SU-DHL-6 (cell line): ENCODE measurements around the gene SH3BP5L.
"Not testable (repeated sequence)": the region's sequence is repeated elsewhere in the genome, so short reads cannot be mapped to it uniquely, and the experiment has no call there.

Source experiments
- H2AFZ ChIP-seq: fragments of 200-600 bp; sonication (generic); 2 replicates; pipeline ENCODE4 v1.6.1; 2014; ENCODE audit warnings: low read depth, mild to moderate bottlenecking, moderate library complexity, mixed read lengths, antibody characterized with exemption, low read length; ENCODE audit not compliant: severe bottlenecking
- H3F3A ChIP-seq: fragments of 200-600 bp; shearing (Covaris generic); 2 replicates; pipeline ENCODE4 v1.6.0; 2016; ENCODE audit warnings: antibody characterized with exemption, mild to moderate bottlenecking; ENCODE audit not compliant: insufficient read depth
- H3K27ac ChIP-seq: fragments of 200-600 bp; sonication (generic); 2 replicates; pipeline ENCODE4 v1.5.1; 2016; ENCODE audit warnings: low read depth, mild to moderate bottlenecking, low read length, moderate library complexity, mixed read lengths
- H3K27me3 ChIP-seq: fragments of 200-600 bp; sonication (generic), shearing (Covaris generic); 2 replicates; pipeline ENCODE4 v1.6.0; 2014; ENCODE audit warnings: mild to moderate bottlenecking, low read length
- H3K36me3 ChIP-seq: fragments of 200-600 bp; sonication (generic); 2 replicates; pipeline ENCODE4 v1.6.1; 2014; ENCODE audit warnings: mild to moderate bottlenecking, low read length, mixed read lengths
- H3K4me2 ChIP-seq: fragments of 300-600, 200-600 bp; shearing (Covaris generic), sonication (generic); 2 replicates; pipeline ENCODE4 v1.6.0; 2014; ENCODE audit warnings: low read length, low read depth, mild to moderate bottlenecking; ENCODE audit not compliant: poor library complexity, severe bottlenecking
- H3K4me3 ChIP-seq: fragments of 200-600 bp; sonication (generic); 2 replicates; pipeline ENCODE4 v1.5.1; 2014; ENCODE audit warnings: antibody characterized with exemption, low read length, mild to moderate bottlenecking, mixed read lengths; ENCODE audit not compliant: insufficient read depth, poor library complexity, severe bottlenecking
- H3K79me2 ChIP-seq: fragments of 200-600 bp; sonication (generic); 2 replicates; pipeline ENCODE4 v1.6.1; 2014; ENCODE audit warnings: mild to moderate bottlenecking, low read length, moderate library complexity; ENCODE audit not compliant: insufficient read depth
- H3K9ac ChIP-seq: fragments of 200-600 bp; sonication (generic); 2 replicates; pipeline ENCODE4 v1.7.0; 2014; ENCODE audit warnings: mild to moderate bottlenecking, low read length
- H3K9me2 ChIP-seq: fragments of 200-600 bp; sonication (generic); replicated peaks from 2 replicates; pipeline ENCODE4 v1.6.1; 2014; ENCODE audit warnings: low read length; ENCODE audit not compliant: insufficient read depth
- H3K9me3 ChIP-seq: fragments of 200-600 bp; sonication (generic); 2 replicates; pipeline ENCODE4 v1.6.1; 2014; ENCODE audit warnings: low read length, mixed read lengths; ENCODE audit not compliant: insufficient read depth
- H4K20me1 ChIP-seq: fragments of 200-600 bp; sonication (generic); 2 replicates; pipeline ENCODE4 v1.6.1; 2014; ENCODE audit warnings: low read depth, mild to moderate bottlenecking, antibody characterized with exemption, low read length, moderate library complexity, mixed read lengths
- CTCF ChIP-seq: fragments of 200-600 bp; sonication (generic); IDR thresholded peaks from one replicate; pipeline ENCODE4 v1.5.1; 2017; ENCODE audit warnings: antibody characterized with exemption, mild to moderate bottlenecking, low read length, moderate library complexity; ENCODE audit not compliant: insufficient read depth, poor library complexity, severe bottlenecking
- EZH2phosphoT487 ChIP-seq: fragments of 200-600 bp; sonication (generic), shearing (Covaris generic); conservative IDR thresholded peaks from 2 replicates; pipeline ENCODE4 v1.6.1; 2018; ENCODE audit warnings: mild to moderate bottlenecking, antibody characterized with exemption, low read length, moderate library complexity, mixed read lengths

The SH3BP5L gene

DNA sequence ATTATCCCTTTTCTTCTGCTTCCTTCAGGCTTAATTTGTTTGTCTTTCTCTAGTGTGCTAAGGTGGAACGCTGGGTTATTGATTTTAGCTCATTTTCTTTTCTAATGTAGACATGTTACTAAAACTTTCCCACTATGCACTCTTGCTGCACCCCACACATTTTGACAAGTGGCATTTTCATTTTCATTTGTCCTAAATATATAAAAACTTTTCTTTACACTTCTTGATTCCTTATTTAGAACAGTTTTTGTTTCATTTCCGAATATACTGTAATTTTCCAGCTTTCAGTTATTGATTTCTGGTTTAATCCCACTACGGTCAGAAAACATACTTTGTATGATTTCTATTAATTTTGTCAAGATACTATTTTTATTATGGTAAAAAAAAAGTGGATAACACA is 25.3 kb downstream of the SH3BP5L start:
- Histone ChIP-seq H3K9me3 (no peaks in the 10 kb centered on the region), H3K9ac (no peak overlapping the region), H3K79me2 (no peaks in the 10 kb centered on the region), H3F3A (no peaks in the 10 kb centered on the region), H2AFZ (no peak overlapping the region), H3K9me2 (no peaks in the 10 kb centered on the region), H4K20me1 (no peaks in the 10 kb centered on the region), H3K36me3 (no peaks in the 10 kb centered on the region), H3K4me3 (no peak overlapping the region), H3K27me3 (no peaks in the 10 kb centered on the region), H3K27ac (no peak overlapping the region), H3K4me2 (no peak overlapping the region)
- TF ChIP-seq CTCF: no peak

GRCh38 chr1:248798791-248799190 is 26.9 kb downstream of the SH3BP5L start:
- Histone ChIP-seq H3K9me2 (no peaks in the 10 kb centered on the region), H4K20me1 (no peaks in the 10 kb centered on the region), H3K27ac (no peak overlapping the region), H3K4me2 (no peak overlapping the region), H3K27me3 (no peaks in the 10 kb centered on the region), H3K36me3 (no peaks in the 10 kb centered on the region), H3K9ac (no peak overlapping the region), H3K4me3 (no peak overlapping the region), H3K9me3 (no peaks in the 10 kb centered on the region), H3F3A (no peaks in the 10 kb centered on the region), H2AFZ (no peak overlapping the region), H3K79me2 (no peaks in the 10 kb centered on the region)
- TF ChIP-seq EZH2phosphoT487 (no peak), CTCF (no peak)

GRCh38 chr1:248794663-248795062 is 31.1 kb downstream of the SH3BP5L start:
- not testable (repeated sequence) for H3K9ac ChIP-seq, H2AFZ ChIP-seq, H3K9me2 ChIP-seq, H3K9me3 ChIP-seq, H4K20me1 ChIP-seq, H3K79me2 ChIP-seq, H3K36me3 ChIP-seq, H3F3A ChIP-seq, H3K4me3 ChIP-seq, H3K4me2 ChIP-seq, H3K27ac ChIP-seq, H3K27me3 ChIP-seq

- H3K9ac ChIP-seq: no peak overlapping the region
- H3K27ac ChIP-seq: no peak overlapping the region
- H2AFZ ChIP-seq: no peak overlapping the region
Observed at GRCh38 chr1:248793592-248793991, 32.1 kb downstream of the SH3BP5L start.

More at GRCh38 chr1:248793592-248793991, 32.1 kb downstream of the SH3BP5L start:
- no peaks in the 10 kb centered on the region for H4K20me1 ChIP-seq
- no peak overlapping the region for H3K4me2 ChIP-seq
- H3K4me3 ChIP-seq: no peak overlapping the region
- no peaks in the 10 kb centered on the region for H3F3A ChIP-seq
- H3K79me2 ChIP-seq: no peaks in the 10 kb centered on the region
- H3K27me3 ChIP-seq: no peaks in the 10 kb centered on the region
- no peaks in the 10 kb centered on the region for H3K36me3 ChIP-seq
- H3K9me2 ChIP-seq: no peaks in the 10 kb centered on the region
- TF ChIP-seq CTCF (no peak), EZH2phosphoT487 (no peak)
- no peaks in the 10 kb centered on the region for H3K9me3 ChIP-seq
